ENCODE measurements around the gene RMND1.

The RMND1 gene

DNA sequence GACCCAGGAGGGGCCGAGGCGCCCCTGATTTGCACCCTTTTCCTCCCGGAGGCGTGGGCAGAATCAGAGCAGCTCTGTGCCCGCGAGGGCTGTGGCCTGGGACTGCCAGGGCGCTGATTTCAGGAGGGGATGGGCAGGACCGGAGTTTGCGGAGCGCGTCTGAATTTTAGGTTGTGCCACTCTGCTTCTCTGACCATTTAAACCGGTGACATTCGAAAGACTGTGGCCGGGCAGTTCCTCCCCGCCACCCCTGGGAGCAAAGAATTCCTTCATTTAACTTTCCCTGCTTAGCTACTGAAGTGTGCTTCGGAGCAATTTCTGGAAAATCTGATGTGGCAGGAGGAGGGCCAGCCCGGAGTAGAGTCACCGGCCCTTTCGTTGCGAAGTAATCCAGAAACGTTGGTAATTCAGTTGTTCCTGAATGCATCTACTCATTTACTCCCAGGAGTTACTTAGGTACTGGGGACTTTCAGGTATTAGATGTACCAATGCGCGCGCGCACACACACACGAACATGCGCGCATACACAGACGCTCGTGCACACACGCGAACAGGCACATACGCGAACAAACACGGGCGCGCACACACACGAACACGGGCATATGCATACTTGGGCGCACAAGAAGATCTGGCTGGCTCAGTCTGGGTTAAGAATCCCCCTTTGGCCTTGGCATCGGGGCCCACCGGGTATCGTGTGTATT, 42.5 kb upstream of the RMND1 start:
- TF ChIP-seq, protein P1, sequence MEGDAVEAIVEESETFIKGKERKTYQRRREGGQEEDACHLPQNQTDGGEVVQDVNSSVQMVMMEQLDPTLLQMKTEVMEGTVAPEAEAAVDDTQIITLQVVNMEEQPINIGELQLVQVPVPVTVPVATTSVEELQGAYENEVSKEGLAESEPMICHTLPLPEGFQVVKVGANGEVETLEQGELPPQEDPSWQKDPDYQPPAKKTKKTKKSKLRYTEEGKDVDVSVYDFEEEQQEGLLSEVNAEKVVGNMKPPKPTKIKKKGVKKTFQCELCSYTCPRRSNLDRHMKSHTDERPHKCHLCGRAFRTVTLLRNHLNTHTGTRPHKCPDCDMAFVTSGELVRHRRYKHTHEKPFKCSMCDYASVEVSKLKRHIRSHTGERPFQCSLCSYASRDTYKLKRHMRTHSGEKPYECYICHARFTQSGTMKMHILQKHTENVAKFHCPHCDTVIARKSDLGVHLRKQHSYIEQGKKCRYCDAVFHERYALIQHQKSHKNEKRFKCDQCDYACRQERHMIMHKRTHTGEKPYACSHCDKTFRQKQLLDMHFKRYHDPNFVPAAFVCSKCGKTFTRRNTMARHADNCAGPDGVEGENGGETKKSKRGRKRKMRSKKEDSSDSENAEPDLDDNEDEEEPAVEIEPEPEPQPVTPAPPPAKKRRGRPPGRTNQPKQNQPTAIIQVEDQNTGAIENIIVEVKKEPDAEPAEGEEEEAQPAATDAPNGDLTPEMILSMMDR (conservative IDR thresholded peaks at IDR 0.05; ENCODE audit: low read length), result no peak
- peak; percentile 48 for DNase-seq (ENCODE audit: low read depth)
- peak overlapping the region; percentile 70 for H3K4me3 ChIP-seq (ENCODE audit: low read length)

DNA sequence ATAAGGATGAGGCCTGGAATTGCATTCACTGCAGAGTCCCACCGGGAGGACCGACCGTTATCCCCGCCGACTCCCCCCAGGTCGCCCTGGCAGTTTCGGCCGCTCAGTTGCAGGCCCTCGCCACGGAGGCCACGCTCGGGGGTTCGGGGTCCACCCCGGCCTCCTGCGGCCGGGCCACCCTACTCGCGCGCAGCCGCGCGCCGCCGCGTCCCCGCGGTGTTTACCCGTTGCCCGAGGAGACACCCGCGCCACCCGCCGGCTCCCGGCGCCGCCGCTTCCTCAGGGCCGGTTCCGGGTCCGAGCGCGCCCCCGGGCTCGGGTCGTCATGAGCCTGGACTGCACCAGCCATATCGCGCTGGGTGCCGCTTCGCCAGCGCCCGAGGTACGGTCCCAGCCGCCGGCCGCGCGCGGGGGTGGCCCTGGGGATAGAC, 41.9 kb upstream of the RMND1 start, which contains the start of gene CCDC170:
CCDC170 (plus strand) TSS at position 214 of the 431 bp plus-strand sequence; CDS start at position 326, 112 bp downstream.
- TF ChIP-seq, protein P1 (conservative IDR thresholded peaks at IDR 0.05; ENCODE audit: low read length), result no peak
- H3K4me3 ChIP-seq (ENCODE audit: low read length), result peak within 1 kb of the TSS; percentile 70
- no peak for DNase-seq (ENCODE audit: low read depth)

DNA sequence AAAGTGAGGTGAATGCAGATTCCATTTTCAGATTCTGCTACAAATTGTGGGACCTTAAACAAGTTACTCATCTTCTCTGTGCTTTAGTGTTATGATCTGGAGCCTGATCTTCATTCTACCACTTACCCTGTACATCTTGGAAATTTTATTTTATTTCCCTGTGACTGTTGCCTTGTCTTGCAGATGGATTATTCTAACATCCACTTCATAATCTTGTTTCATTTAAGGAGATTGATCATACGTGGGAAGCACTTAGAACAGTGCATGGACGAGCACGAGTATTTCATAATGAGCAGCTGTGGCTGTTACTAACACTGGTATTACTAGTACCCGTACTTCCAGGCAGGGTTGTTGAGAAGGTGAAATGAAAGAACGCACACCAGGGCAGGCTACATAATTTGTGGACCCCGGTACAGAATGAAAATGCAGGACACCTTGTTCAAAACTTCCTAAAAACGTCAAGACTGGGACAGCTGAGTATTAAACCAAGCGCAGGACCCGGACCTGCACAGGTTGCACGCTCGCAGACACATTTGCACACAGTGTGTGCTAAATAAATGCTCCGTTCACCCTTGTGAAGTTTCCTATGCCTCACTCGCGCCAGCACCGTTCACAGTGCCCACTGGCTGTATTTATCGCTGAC, 41.4 kb upstream of the RMND1 start:
- TF ChIP-seq, protein P1 (conservative IDR thresholded peaks at IDR 0.05; ENCODE audit: low read length), result no peak
- peak; percentile 19 for DNase-seq (ENCODE audit: low read depth)
- H3K4me3 ChIP-seq (ENCODE audit: low read length), result peak overlapping the region; percentile 70

DNA sequence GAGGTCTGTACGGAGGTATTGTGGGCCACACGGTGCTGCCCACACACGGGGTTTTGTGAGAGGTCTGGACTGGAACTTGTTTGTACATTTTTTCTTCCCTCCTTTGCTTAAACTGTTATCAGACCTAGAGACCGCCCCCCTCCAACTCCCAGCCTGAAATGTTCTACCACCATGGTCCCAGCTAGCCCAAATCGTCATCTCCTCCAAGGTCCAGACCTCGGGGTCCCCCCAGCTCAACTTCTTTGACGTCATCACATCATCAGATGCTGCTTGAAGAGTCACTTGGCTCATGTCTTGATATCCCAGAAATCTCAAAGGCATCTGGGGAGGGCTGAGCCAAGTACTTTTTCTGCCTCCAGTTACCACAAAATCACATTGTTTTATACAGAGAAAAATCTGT, 39.1 kb upstream of the RMND1 start:
- H3K4me3 ChIP-seq (ENCODE audit: low read length), result no peak overlapping the region

DNA sequence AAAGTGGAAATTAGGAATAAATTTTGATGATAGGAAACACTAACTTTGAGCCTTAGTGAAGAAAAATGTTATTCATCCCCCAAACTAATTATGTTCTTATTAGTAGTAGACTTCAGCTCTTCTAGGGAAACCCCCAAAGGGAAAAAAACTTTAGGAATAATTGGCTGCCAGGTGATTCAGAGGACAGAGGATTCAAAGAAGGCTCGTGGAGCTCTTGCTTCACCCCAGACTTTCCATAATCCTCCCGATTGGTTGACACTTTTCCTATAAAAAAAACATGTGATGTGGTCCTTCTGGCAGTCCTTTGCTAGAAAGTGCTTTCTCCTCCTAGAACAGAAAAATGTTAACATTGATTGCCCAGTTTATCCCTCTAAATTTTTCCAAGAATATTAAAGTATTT, 36.3 kb upstream of the RMND1 start:
- no peak for DNase-seq (ENCODE audit: low read depth)
- TF ChIP-seq, protein P1 (conservative IDR thresholded peaks at IDR 0.05; ENCODE audit: low read length), result no peak
- no peak overlapping the region for H3K4me3 ChIP-seq (ENCODE audit: low read length)

More for the DNA sequence above, 39.1 kb upstream of the RMND1 start:
- DNase-seq (ENCODE audit: low read depth), result no peak
- TF ChIP-seq, protein P1 (conservative IDR thresholded peaks at IDR 0.05; ENCODE audit: low read length), result no peak

DNA sequence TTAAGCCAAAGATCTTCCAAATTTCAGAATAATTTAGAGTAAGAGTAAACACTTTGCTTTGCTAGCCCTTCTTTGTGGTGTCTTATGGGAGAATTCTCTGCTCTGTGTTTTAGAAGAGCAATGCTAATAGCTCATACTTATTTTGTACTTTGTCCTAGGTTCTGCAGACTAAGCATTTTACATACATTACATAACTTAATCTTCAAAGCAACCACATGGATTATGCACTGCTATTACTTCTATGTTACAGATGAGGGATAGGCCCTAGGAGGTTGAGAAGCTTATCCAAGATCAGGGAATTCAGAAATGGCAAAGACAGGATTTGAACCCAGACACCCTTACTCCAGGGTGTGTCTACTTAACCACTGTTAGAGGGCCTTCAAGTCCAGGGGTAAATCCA, 32.1 kb upstream of the RMND1 start:
- TF ChIP-seq, protein P1 (conservative IDR thresholded peaks at IDR 0.05; ENCODE audit: low read length), result no peak
- DNase-seq (ENCODE audit: low read depth), result no peak
- no peak overlapping the region for H3K4me3 ChIP-seq (ENCODE audit: low read length)

DNA sequence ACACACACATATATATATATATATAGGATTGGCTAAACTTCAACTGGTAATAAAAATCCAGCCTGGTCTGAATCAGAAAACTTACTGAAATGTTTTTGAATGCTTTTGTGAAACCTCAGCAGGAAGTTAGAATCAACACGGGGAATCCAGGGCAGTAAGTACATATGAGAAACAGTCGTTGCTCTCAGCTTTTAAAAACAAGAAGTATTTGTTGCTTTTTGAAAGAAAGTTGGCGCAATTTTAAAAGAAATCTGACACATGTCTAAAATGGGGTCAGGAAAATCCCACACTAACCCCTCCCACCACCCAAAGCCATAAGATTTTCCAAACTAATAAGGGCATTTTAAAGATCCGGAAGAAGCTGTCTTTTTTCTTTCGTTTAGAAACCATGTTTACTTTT, 30.4 kb upstream of the RMND1 start:
- peak; percentile 55 for DNase-seq (ENCODE audit: low read depth)
- TF ChIP-seq, protein P1 (conservative IDR thresholded peaks at IDR 0.05; ENCODE audit: low read length), result no peak
- peak overlapping the region; percentile 22 for H3K4me3 ChIP-seq (ENCODE audit: low read length)

All from AG10803 (cell line).